ENCODE measurements around the gene LOXL3. TPM values are rescaled to one million over a fixed set of nuclear protein-coding genes. Genes with fewer than 3 reads are reported as not detected.

LOXL3 gene
- total and polyA plus RNA-seq, 2 donors from 2014 or later: 2.4 to 9.7 TPM

DNA sequence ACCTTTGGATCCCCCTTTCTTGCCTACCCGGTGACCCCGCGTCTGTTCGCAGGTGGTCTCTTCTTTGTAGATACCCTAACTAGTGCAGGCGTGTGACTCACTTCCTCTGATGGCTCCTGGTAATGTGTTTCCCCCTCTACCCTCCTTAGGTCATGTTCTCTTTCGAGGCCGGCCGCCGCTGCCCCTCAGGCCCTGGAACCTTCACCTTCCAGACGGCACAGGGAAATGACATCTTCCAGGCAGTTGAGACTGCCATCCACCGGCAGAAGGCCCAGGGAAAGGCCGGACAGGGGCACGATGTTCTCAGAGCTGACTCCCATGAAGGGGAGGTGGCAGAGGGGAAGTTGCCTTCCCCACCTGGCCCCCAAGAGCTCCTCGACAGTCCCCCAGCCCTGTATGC is 2.4 kb upstream of the LOXL3 start:
- intact Hi-C loops (cut with DNase I): no loop called here
- DNase-seq (no peak), FAIRE-seq (no peak)
- H3K4me1 ChIP-seq (ENCODE audit: control insufficient read depth in 2 of 3, insufficient read depth in 2 of 3, low read depth in 1 of 3, low read length in 3 of 3): peaks cover 0 to 3% (median 0%) of the 10 kb centered on the region in 3 donors
- TF ChIP-seq, protein P1, sequence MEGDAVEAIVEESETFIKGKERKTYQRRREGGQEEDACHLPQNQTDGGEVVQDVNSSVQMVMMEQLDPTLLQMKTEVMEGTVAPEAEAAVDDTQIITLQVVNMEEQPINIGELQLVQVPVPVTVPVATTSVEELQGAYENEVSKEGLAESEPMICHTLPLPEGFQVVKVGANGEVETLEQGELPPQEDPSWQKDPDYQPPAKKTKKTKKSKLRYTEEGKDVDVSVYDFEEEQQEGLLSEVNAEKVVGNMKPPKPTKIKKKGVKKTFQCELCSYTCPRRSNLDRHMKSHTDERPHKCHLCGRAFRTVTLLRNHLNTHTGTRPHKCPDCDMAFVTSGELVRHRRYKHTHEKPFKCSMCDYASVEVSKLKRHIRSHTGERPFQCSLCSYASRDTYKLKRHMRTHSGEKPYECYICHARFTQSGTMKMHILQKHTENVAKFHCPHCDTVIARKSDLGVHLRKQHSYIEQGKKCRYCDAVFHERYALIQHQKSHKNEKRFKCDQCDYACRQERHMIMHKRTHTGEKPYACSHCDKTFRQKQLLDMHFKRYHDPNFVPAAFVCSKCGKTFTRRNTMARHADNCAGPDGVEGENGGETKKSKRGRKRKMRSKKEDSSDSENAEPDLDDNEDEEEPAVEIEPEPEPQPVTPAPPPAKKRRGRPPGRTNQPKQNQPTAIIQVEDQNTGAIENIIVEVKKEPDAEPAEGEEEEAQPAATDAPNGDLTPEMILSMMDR (IDR thresholded peaks at IDR 0.05; ENCODE audit: borderline replicate concordance, extremely low read depth, insufficient read depth): no peak
- H3K9ac ChIP-seq (ENCODE audit: low read length in 3 of 3): no peak overlapping the region
- H3K4me3 ChIP-seq (ENCODE audit: low read length in 3 of 3): no peak overlapping the region
- no peak overlapping the region for H3K27ac ChIP-seq (ENCODE audit: low read depth in 2 of 2, low read length in 2 of 2)
- H3K27me3 ChIP-seq (ENCODE audit: control insufficient read depth, insufficient read depth, low read length): no peaks in the 10 kb centered on the region
- no peaks in the 10 kb centered on the region for H3K9me3 ChIP-seq (ENCODE audit: control insufficient read depth in 2 of 3, insufficient read depth in 1 of 3, low read length in 3 of 3)
- H3K36me3 ChIP-seq (ENCODE audit: control insufficient read depth in 2 of 3, insufficient read depth in 3 of 3, low read length in 3 of 3): no peaks in the 10 kb centered on the region

DNA sequence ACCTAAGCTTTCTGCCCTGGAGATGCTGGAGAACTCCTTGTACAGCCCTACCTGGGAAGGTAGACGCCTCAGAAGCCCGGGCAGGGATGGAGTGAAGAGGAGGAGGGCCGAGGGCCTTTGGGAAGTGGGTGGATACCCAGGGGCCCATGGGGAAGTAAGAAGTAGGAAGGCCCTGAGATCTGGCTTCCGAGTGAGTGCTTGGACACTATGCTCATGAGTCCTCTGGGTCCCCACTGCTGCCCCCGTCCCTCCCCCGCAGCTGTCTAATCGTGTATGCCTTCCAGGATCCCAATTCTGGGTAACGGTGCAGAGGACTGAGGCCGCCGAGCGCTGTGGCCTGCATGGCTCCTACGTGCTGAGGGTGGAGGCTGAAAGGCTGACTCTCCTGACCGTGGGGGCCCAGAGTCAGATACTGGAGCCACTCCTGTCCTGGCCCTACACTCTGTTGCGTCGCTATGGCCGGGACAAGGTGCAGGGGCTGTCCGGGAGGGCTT is 1.9 kb upstream of the LOXL3 start:
- no peaks in the 10 kb centered on the region for H3K36me3 ChIP-seq (ENCODE audit: control insufficient read depth in 2 of 3, insufficient read depth in 3 of 3, low read length in 3 of 3)
- no peak overlapping the region for H3K27ac ChIP-seq (ENCODE audit: low read depth in 2 of 2, low read length in 2 of 2)
- no peaks in the 10 kb centered on the region for H3K9me3 ChIP-seq (ENCODE audit: control insufficient read depth in 2 of 3, insufficient read depth in 1 of 3, low read length in 3 of 3)
- peak overlapping the region in 1 of 3 donors; percentile 84 for H3K4me3 ChIP-seq (ENCODE audit: low read length in 3 of 3)
- DNase-seq (peak in 2 of 5 donors; percentile 8 to 52), FAIRE-seq (no peak)
- intact Hi-C loops (cut with DNase I): no loop called here
- TF ChIP-seq, protein P1 (IDR thresholded peaks at IDR 0.05; ENCODE audit: borderline replicate concordance, extremely low read depth, insufficient read depth): no peak
- no peaks in the 10 kb centered on the region for H3K27me3 ChIP-seq (ENCODE audit: control insufficient read depth, insufficient read depth, low read length)
- no peak overlapping the region for H3K9ac ChIP-seq (ENCODE audit: low read length in 3 of 3)
- H3K4me1 ChIP-seq (ENCODE audit: control insufficient read depth in 2 of 3, insufficient read depth in 2 of 3, low read depth in 1 of 3, low read length in 3 of 3): peaks cover 0 to 3% (median 0%) of the 10 kb centered on the region in 3 donors

DNA sequence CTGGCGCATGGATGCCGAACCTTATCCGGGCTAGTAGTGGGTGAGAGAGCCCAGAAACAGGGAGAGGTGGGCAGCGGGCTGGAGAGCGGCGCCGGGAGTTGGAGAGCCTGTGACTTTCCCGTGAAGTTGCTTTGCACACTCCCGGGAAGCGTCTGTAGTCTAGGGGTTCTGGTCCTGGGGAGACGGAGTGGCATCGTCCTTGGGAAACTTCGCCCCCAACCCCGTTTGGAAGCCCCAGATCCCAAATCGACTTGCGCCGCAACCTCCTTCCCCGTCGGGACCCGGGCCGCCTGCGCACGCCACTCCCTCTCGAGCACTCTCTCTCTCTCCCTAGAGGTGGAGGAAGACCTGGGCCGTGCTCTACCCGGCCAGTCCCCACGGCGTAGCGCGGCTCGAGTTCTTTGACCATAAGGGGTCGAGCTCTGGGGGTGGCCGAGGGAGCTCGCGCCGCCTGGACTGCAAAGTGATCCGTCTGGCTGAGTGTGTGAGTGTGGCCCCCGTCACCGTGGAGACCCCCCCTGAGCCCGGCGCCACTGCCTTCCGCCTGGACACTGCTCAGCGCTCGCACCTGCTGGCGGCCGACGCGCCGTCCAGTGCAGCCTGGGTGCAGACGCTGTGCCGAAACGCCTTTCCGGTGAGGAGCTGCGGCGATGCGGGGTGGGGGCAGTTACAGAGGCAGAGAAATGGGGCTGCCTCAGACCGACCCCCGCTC is 1.2 kb upstream of the LOXL3 start:
- TF ChIP-seq, protein P1 (IDR thresholded peaks at IDR 0.05; ENCODE audit: borderline replicate concordance, extremely low read depth, insufficient read depth): no peak
- peak overlapping the region in 1 of 2 donors; percentile 51 for H3K27ac ChIP-seq (ENCODE audit: low read depth in 2 of 2, low read length in 2 of 2)
- H3K36me3 ChIP-seq (ENCODE audit: control insufficient read depth in 2 of 3, insufficient read depth in 3 of 3, low read length in 3 of 3): no peaks in the 10 kb centered on the region
- no peaks in the 10 kb centered on the region for H3K9me3 ChIP-seq (ENCODE audit: control insufficient read depth in 2 of 3, insufficient read depth in 1 of 3, low read length in 3 of 3)
- peak overlapping the region; percentile 29 to 73 (median 63) for H3K9ac ChIP-seq (ENCODE audit: low read length in 3 of 3)
- peak overlapping the region; percentile 78 to 84 (median 80) for H3K4me3 ChIP-seq (ENCODE audit: low read length in 3 of 3)
- no peaks in the 10 kb centered on the region for H3K27me3 ChIP-seq (ENCODE audit: control insufficient read depth, insufficient read depth, low read length)
- intact Hi-C loops (cut with DNase I): no loop called here
- FAIRE-seq (no peak), DNase-seq (peak in 4 of 5 donors; percentile 67 to 85 (median 76))
- H3K4me1 ChIP-seq (ENCODE audit: control insufficient read depth in 2 of 3, insufficient read depth in 2 of 3, low read depth in 1 of 3, low read length in 3 of 3): peaks cover 0 to 3% (median 0%) of the 10 kb centered on the region in 3 donors

Measured in kidney (tissue), 14 donors.